IPS DF 6.9 (cell line): ENCODE measurements around the gene PCBP1.

Source experiments
- DNase-seq: peaks from one replicate; pipeline ENCODE4 v3.0.0-alpha.2; 2013; ENCODE audit warnings: low read depth, low spot score
- H3K27ac ChIP-seq: one replicate; pipeline ENCODE4 v1.5.1; 2013; ENCODE audit warnings: low read length, control low read depth
- H3K27me3 ChIP-seq: 2 replicates; pipeline ENCODE4 v1.6.1; 2013; ENCODE audit warnings: mild to moderate bottlenecking, low read length; ENCODE audit not compliant: control insufficient read depth, insufficient read depth
- H3K36me3 ChIP-seq: 2 replicates; pipeline ENCODE4 v1.6.1; 2013; ENCODE audit warnings: low read length; ENCODE audit not compliant: control insufficient read depth, insufficient read depth
- H3K4me1 ChIP-seq: 2 replicates; pipeline ENCODE4 v1.6.1; 2013; ENCODE audit warnings: low read length; ENCODE audit not compliant: control insufficient read depth, insufficient read depth
- H3K4me3 ChIP-seq: 2 replicates; pipeline ENCODE4 v1.5.1; 2013; ENCODE audit warnings: mild to moderate bottlenecking, low read length
- H3K9me3 ChIP-seq: 2 replicates; pipeline ENCODE4 v1.6.1; 2013; ENCODE audit warnings: low read length, inconsistent platforms; ENCODE audit not compliant: control insufficient read depth, insufficient read depth
- WGBS: extraction: QIAGEN DNeasy Blood & Tissue Kit; methylation state at CpG from one replicate; pipeline ENCODE4 v1.1.7; 2013; ENCODE audit warnings: mixed read lengths, missing lambda C conversion rate; ENCODE audit not compliant: insufficient read length, insufficient coverage; 5-methylcytosine and 5-hydroxymethylcytosine counted together

PCBP1 gene

GRCh38 chr2:70113359-70114070 lies 26.2 kb downstream of the PCBP1 start:
- no peaks in the 10 kb centered on the region for H3K9me3 ChIP-seq

GRCh38 chr2:70115646-70116442 lies 28.6 kb downstream of the PCBP1 start:
- no peak overlapping the region for H3K27ac ChIP-seq
- no peaks in the 10 kb centered on the region for H3K36me3 ChIP-seq
- no peaks in the 10 kb centered on the region for H3K27me3 ChIP-seq
- WGBS, result no CpG with 5 or more reads among the region's 8 CpGs
- H3K4me1 ChIP-seq, result peaks cover 6% of the 10 kb centered on the region
- no peak overlapping the region for H3K4me3 ChIP-seq
- no peak for DNase-seq
- no peaks in the 10 kb centered on the region for H3K9me3 ChIP-seq

More at GRCh38 chr2:70113359-70114070, 26.2 kb downstream of the PCBP1 start:
- no peak for DNase-seq
- Histone ChIP-seq H3K4me1 (peaks cover 2% of the 10 kb centered on the region), H3K27ac (no peak overlapping the region), H3K36me3 (no peaks in the 10 kb centered on the region), H3K4me3 (no peak overlapping the region), H3K27me3 (no peaks in the 10 kb centered on the region)
- no CpG with 5 or more reads among the region's 4 CpGs for WGBS

- H3K4me1 ChIP-seq, result peaks cover 5% of the 10 kb centered on the region
- H3K27me3 ChIP-seq, result no peaks in the 10 kb centered on the region
- WGBS, result no CpG with 5 or more reads among the region's 2 CpGs
- no peaks in the 10 kb centered on the region for H3K36me3 ChIP-seq
- no peak for DNase-seq
- H3K9me3 ChIP-seq, result no peaks in the 10 kb centered on the region
- no peak overlapping the region for H3K4me3 ChIP-seq
- no peak overlapping the region for H3K27ac ChIP-seq
These were observed 29.8 kb downstream of the PCBP1 start for GRCh38 chr2:70116936-70117552.

- DNase-seq, result no peak
- Histone ChIP-seq H3K27me3 (no peaks in the 10 kb centered on the region), H3K36me3 (no peaks in the 10 kb centered on the region), H3K27ac (no peak overlapping the region), H3K4me1 (peaks cover 6% of the 10 kb centered on the region), H3K9me3 (no peaks in the 10 kb centered on the region), H3K4me3 (no peak overlapping the region)
- WGBS, result no CpG with 5 or more reads among the region's 4 CpGs
These were observed 31.6 kb downstream of the PCBP1 start for GRCh38 chr2:70118798-70119454.

- H3K9me3 ChIP-seq, result no peaks in the 10 kb centered on the region
- H3K36me3 ChIP-seq, result no peaks in the 10 kb centered on the region
- no peak overlapping the region for H3K27ac ChIP-seq
- peaks cover 6% of the 10 kb centered on the region for H3K4me1 ChIP-seq
- H3K27me3 ChIP-seq, result no peaks in the 10 kb centered on the region
- WGBS, result no CpG with 5 or more reads among the region's 6 CpGs
- no peak overlapping the region for H3K4me3 ChIP-seq
- DNase-seq, result no peak
These were observed 34.5 kb downstream of the PCBP1 start for GRCh38 chr2:70121627-70122372.

GRCh38 chr2:70122470-70122869 lies 35.2 kb downstream of the PCBP1 start:
- H3K27ac ChIP-seq, result no peak overlapping the region
- no peak overlapping the region for H3K4me3 ChIP-seq
- H3K36me3 ChIP-seq, result no peaks in the 10 kb centered on the region
- H3K27me3 ChIP-seq, result no peaks in the 10 kb centered on the region
- no peaks in the 10 kb centered on the region for H3K9me3 ChIP-seq
- no CpG with 5 or more reads among the region's 4 CpGs for WGBS
- H3K4me1 ChIP-seq, result peaks cover 6% of the 10 kb centered on the region
- DNase-seq, result no peak

- H3K36me3 ChIP-seq, result no peaks in the 10 kb centered on the region
- no peaks in the 10 kb centered on the region for H3K9me3 ChIP-seq
- H3K27ac ChIP-seq, result peak overlapping the region; percentile 20
- DNase-seq, result no peak
- no peaks in the 10 kb centered on the region for H3K27me3 ChIP-seq
- peaks cover 6% of the 10 kb centered on the region for H3K4me1 ChIP-seq
- no CpG with 5 or more reads among the region's 20 CpGs for WGBS
- H3K4me3 ChIP-seq, result peak overlapping the region; percentile 60; the same call in 1 of the 2 replicates
These were observed 36.0 kb downstream of the PCBP1 start for GRCh38 chr2:70123051-70123828.

- Histone ChIP-seq H3K27me3 (no peaks in the 10 kb centered on the region), H3K4me3 (peak overlapping the region; percentile 60; the same call in 1 of the 2 replicates), H3K36me3 (no peaks in the 10 kb centered on the region), H3K4me1 (peaks cover 6% of the 10 kb centered on the region), H3K9me3 (no peaks in the 10 kb centered on the region), H3K27ac (peak overlapping the region; percentile 20)
- DNase-seq, result no peak
- WGBS, result no CpG with 5 or more reads among the region's 11 CpGs
These were observed 36.5 kb downstream of the PCBP1 start for GRCh38 chr2:70123829-70124116.

- H3K4me1 ChIP-seq, result peaks cover 2% of the 10 kb centered on the region; the same call in 1 of the 2 replicates
- no CpG with 5 or more reads among the region's 36 CpGs for WGBS
- H3K27ac ChIP-seq, result no peak overlapping the region
- no peaks in the 10 kb centered on the region for H3K9me3 ChIP-seq
- peak overlapping the region; percentile 55; the same call in 1 of the 2 replicates for H3K4me3 ChIP-seq
- DNase-seq, result no peak
- H3K27me3 ChIP-seq, result no peaks in the 10 kb centered on the region
- no peaks in the 10 kb centered on the region for H3K36me3 ChIP-seq
These were observed 37.8 kb downstream of the PCBP1 start for GRCh38 chr2:70124983-70125480.
